ENCODE results near the gene LGALS1. TPM values are rescaled to one million over a fixed set of nuclear protein-coding genes. Genes with fewer than 3 reads are reported as not detected.

LGALS1 gene
- total RNA-seq, 1 experiment from 2014 or later = 3.2 TPM

DNA sequence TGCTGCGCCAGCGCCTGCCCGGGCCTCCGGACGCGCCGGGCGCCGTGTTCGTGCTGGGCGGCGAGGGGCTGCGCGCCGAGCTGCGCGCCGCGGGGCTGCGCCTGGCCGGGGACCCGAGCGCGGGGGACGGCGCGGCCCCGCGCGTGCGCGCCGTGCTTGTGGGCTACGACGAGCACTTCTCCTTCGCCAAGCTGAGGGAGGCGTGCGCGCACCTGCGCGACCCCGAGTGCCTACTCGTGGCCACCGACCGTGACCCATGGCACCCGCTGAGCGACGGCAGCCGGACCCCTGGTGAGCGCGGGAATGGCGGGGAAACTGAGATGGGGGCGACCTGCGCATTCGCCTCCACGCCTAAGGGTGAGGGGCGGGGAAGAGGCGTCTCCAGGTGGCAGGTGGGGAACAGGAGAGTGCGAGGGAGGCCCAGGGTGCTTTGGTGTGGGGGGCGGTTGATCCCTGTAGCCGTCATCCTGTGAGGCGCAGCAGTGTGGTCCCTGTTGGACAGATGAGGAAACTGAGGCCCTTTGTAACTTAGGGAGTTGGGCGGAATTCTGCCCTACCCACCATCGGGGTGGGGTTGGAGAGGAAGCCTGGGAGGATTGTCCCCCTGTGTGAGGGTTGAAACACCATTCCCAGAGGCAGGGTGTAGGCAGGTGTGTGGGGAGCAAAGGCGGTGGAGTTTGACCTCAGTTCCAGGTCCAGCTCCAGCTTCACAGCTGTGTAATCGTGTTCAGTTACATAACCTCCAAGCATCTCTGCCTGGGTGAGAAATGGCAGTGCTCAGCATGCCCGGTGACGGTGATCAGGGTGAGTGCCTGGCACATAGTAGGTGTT, 16.2 kb upstream of the LGALS1 start:
- H3K9me3 Mint-ChIP-seq (ENCODE audit: unreplicated experiment) = no peaks in the 10 kb centered on the region
- peaks cover 23% of the 10 kb centered on the region for H3K36me3 Mint-ChIP-seq (ENCODE audit: insufficient read depth, unreplicated experiment)
- Histone ChIP-seq H3K4me3 (ENCODE audit: low read depth, low read length) (peak overlapping the region; percentile 98), H3K27me3 (replicated peaks; ENCODE audit: control insufficient read depth, insufficient read depth, low read length) (no peaks in the 10 kb centered on the region), H3K4me1 (peaks cover 18% of the 10 kb centered on the region), H3K9me3 (no peaks in the 10 kb centered on the region), H3K36me3 (ENCODE audit: control insufficient read depth, insufficient read depth, low read length) (no peaks in the 10 kb centered on the region; the same call in 1 of the 2 replicates)
- peak overlapping the region; percentile 89 for H3K4me3 Mint-ChIP-seq (ENCODE audit: unreplicated experiment)
- CTCF ChIA-PET = interaction anchor here (1.3 to 3.9 kb wide), 4 partner anchors 16 to 52 kb away, joined by 6 to 66 read pairs (median 14); partner anchors contain the start of gene GGA1
- TF ChIP-seq, protein P1, sequence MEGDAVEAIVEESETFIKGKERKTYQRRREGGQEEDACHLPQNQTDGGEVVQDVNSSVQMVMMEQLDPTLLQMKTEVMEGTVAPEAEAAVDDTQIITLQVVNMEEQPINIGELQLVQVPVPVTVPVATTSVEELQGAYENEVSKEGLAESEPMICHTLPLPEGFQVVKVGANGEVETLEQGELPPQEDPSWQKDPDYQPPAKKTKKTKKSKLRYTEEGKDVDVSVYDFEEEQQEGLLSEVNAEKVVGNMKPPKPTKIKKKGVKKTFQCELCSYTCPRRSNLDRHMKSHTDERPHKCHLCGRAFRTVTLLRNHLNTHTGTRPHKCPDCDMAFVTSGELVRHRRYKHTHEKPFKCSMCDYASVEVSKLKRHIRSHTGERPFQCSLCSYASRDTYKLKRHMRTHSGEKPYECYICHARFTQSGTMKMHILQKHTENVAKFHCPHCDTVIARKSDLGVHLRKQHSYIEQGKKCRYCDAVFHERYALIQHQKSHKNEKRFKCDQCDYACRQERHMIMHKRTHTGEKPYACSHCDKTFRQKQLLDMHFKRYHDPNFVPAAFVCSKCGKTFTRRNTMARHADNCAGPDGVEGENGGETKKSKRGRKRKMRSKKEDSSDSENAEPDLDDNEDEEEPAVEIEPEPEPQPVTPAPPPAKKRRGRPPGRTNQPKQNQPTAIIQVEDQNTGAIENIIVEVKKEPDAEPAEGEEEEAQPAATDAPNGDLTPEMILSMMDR (IDR thresholded peaks at IDR 0.05; ENCODE audit: insufficient read depth in 1 of 2, low read depth in 1 of 2, low read length in 1 of 2, severe bottlenecking in 1 of 2, unreplicated experiment in 1 of 2) = no peak
- no TSS peak for BruUV-seq (replicated peaks)
- no peaks in the 10 kb centered on the region for H3K27me3 Mint-ChIP-seq (ENCODE audit: insufficient read depth, unreplicated experiment)
- intact Hi-C loops (cut with micrococcal nuclease; ENCODE audit: unreplicated experiment) = loop anchor here (2.0 to 5.0 kb wide), 2 partner anchors 18 to 133 kb away; no protein-coding TSS in a partner anchor
- peaks cover 19% of the 10 kb centered on the region for H3K4me1 Mint-ChIP-seq (ENCODE audit: low read depth, unreplicated experiment)
- H3K27ac Mint-ChIP-seq (ENCODE audit: unreplicated experiment) = peak overlapping the region; percentile 29
- DNase-seq = peak in 1 of 2 experiments; percentile 62
- POLR2A ChIA-PET = interaction anchor here (0.6 to 2.2 kb wide), 4 partner anchors 16 to 146 kb away, joined by 3 to 22 read pairs (median 6); partner anchors contain the start of gene GGA1

DNA sequence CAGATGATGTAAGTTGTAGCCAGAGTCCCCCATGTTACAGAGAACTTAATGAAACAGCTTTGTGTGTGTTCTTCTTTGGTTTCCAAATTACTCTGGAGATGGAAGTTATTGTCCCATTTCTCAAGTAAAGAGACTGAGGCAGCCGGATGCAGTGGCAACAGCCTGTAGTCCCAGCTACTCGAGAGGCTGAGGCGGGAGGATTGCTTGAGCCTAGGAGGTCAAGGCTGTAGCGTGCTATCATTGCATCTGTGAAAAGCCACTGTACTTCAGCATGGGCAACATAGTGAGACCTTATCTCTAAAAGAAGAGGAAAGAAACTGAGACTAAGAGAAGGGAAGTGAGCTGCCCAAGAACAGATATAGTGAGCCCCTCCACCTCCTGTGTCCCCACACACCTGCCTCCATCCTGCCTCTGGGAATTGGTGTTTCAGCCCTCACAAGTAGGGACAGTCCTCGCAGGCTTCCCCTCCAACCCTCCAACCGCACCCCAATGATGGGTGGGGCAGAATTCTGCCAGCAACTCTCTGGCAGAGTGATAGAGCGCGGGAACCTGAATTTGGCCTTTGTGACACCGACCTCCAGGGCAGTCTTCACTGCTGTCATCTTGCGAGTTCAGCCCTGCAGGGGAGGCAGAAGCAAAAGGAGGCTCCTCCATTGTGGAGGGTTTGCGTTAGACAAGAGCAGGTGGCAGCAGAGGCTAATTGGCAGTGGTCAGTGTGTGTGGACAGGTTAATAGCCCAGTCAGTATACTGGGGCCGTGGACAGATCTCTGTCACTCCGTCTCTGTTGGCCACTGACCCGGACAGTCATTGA, 15.3 kb upstream of the LGALS1 start:
- Mint-ChIP-seq H3K36me3 (ENCODE audit: insufficient read depth, unreplicated experiment) (peaks cover 26% of the 10 kb centered on the region), H3K27ac (ENCODE audit: unreplicated experiment) (peak overlapping the region; percentile 29), H3K4me3 (ENCODE audit: unreplicated experiment) (peak overlapping the region; percentile 89), H3K4me1 (ENCODE audit: low read depth, unreplicated experiment) (peaks cover 19% of the 10 kb centered on the region), H3K9me3 (ENCODE audit: unreplicated experiment) (no peaks in the 10 kb centered on the region), H3K27me3 (ENCODE audit: insufficient read depth, unreplicated experiment) (no peaks in the 10 kb centered on the region)
- Histone ChIP-seq H3K4me3 (ENCODE audit: low read depth, low read length) (peak overlapping the region; percentile 98), H3K4me1 (peaks cover 18% of the 10 kb centered on the region), H3K27me3 (replicated peaks; ENCODE audit: control insufficient read depth, insufficient read depth, low read length) (no peaks in the 10 kb centered on the region), H3K9me3 (no peaks in the 10 kb centered on the region), H3K36me3 (ENCODE audit: control insufficient read depth, insufficient read depth, low read length) (no peaks in the 10 kb centered on the region; the same call in 1 of the 2 replicates)
- DNase-seq = no peak
- CTCF ChIA-PET = interaction anchor here (1.5 to 3.9 kb wide), 3 partner anchors 17 to 22 kb away, joined by 12 to 66 read pairs (median 15); no protein-coding TSS in a partner anchor
- POLR2A ChIA-PET = interaction anchor here (2.2 kb wide), 1 partner anchor 17 kb away, joined by 7 read pairs; no protein-coding TSS in a partner anchor
- intact Hi-C loops (cut with micrococcal nuclease; ENCODE audit: unreplicated experiment) = loop anchor here (2.0 to 5.0 kb wide), 2 partner anchors 17 to 132 kb away; no protein-coding TSS in a partner anchor
- TF ChIP-seq, protein P1 (IDR thresholded peaks at IDR 0.05; ENCODE audit: insufficient read depth in 1 of 2, low read depth in 1 of 2, low read length in 1 of 2, severe bottlenecking in 1 of 2, unreplicated experiment in 1 of 2) = no peak
- TSS peak; percentile 44 for BruUV-seq (replicated peaks)

DNA sequence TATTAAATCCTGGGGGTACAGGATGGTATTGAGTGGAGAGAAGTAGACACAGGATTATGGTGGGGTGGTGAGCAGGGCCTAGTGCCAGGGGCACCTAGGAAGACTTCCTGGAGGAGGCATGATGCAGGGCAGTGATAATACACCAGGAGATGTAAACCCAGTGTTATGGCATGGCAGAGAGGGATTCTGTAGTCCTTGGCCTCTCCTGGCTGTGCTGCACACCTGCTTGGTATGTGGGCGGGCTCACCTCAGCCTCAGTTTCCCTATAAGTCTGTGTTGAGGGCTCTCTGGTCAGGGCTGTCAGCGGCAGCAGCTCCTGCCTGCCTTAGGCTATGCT, 14.8 kb upstream of the LGALS1 start:
- no peaks in the 10 kb centered on the region for H3K9me3 Mint-ChIP-seq (ENCODE audit: unreplicated experiment)
- peaks cover 19% of the 10 kb centered on the region for H3K4me1 Mint-ChIP-seq (ENCODE audit: low read depth, unreplicated experiment)
- Histone ChIP-seq H3K36me3 (ENCODE audit: control insufficient read depth, insufficient read depth, low read length) (no peaks in the 10 kb centered on the region; the same call in 1 of the 2 replicates), H3K4me3 (ENCODE audit: low read depth, low read length) (no peak overlapping the region), H3K4me1 (peaks cover 18% of the 10 kb centered on the region), H3K27me3 (replicated peaks; ENCODE audit: control insufficient read depth, insufficient read depth, low read length) (no peaks in the 10 kb centered on the region), H3K9me3 (no peaks in the 10 kb centered on the region)
- intact Hi-C loops (cut with micrococcal nuclease; ENCODE audit: unreplicated experiment) = no loop called here
- H3K27ac Mint-ChIP-seq (ENCODE audit: unreplicated experiment) = no peak overlapping the region
- peak overlapping the region; percentile 89 for H3K4me3 Mint-ChIP-seq (ENCODE audit: unreplicated experiment)
- BruUV-seq (replicated peaks) = no TSS peak
- ChIA-PET CTCF (interaction anchor here (0.9 to 3.9 kb wide), 3 partner anchors 17 to 131 kb away, joined by 3 to 66 read pairs (median 12); no protein-coding TSS in a partner anchor), POLR2A (no interaction called here)
- H3K36me3 Mint-ChIP-seq (ENCODE audit: insufficient read depth, unreplicated experiment) = peaks cover 26% of the 10 kb centered on the region
- DNase-seq = no peak
- TF ChIP-seq, protein P1 (IDR thresholded peaks at IDR 0.05; ENCODE audit: insufficient read depth in 1 of 2, low read depth in 1 of 2, low read length in 1 of 2, severe bottlenecking in 1 of 2, unreplicated experiment in 1 of 2) = no peak
- no peaks in the 10 kb centered on the region for H3K27me3 Mint-ChIP-seq (ENCODE audit: insufficient read depth, unreplicated experiment)

All from Caco-2 (cell line).